Stimulated activated CD4-positive, alpha-beta T cell treated with anti-CD3 and anti-CD28 coated beads, Interleukin-1b, Interleukin-23, amount 100 ng/mL, for 48 hours (primary cell): ENCODE results near the gene TAF3.

Experiments used
- DNase-seq: peaks from one replicate; pipeline ENCODE4 v3.0.0-alpha.2; 2020

The TAF3 gene

GRCh38 chr10:7887174-7887816 lies 69.0 kb downstream of the TAF3 start:
- DNase-seq = no peak

GRCh38 chr10:7889947-7890542 lies 71.7 kb downstream of the TAF3 start:
- no peak for DNase-seq

GRCh38 chr10:7890781-7891180 lies 72.5 kb downstream of the TAF3 start:
- no peak for DNase-seq

GRCh38 chr10:7891634-7892033 lies 73.3 kb downstream of the TAF3 start:
- no peak for DNase-seq

- DNase-seq = no peak
Observed at GRCh38 chr10:7892146-7892545, 73.8 kb downstream of the TAF3 start.

GRCh38 chr10:7895699-7896090 lies 77.4 kb downstream of the TAF3 start:
- no peak for DNase-seq

- no peak for DNase-seq
Observed at GRCh38 chr10:7896297-7896696, 78.0 kb downstream of the TAF3 start.

- DNase-seq = no peak
Observed at GRCh38 chr10:7901256-7901655, 83.0 kb downstream of the TAF3 start.

GRCh38 chr10:7902413-7902812 lies 84.1 kb downstream of the TAF3 start:
- no peak for DNase-seq

- DNase-seq = no peak
Observed at GRCh38 chr10:7903851-7904250, 85.5 kb downstream of the TAF3 start.

GRCh38 chr10:7906128-7906527 lies 87.8 kb downstream of the TAF3 start:
- no peak for DNase-seq

- no peak for DNase-seq
Observed at GRCh38 chr10:7908541-7909210, 90.4 kb downstream of the TAF3 start.

- no peak for DNase-seq
Observed at GRCh38 chr10:7913126-7913872, 95.0 kb downstream of the TAF3 start.

- DNase-seq = no peak
Observed at GRCh38 chr10:7915923-7916536, 97.7 kb downstream of the TAF3 start.

- DNase-seq = no peak
Observed at GRCh38 chr10:7917736-7918135, 99.4 kb downstream of the TAF3 start.

GRCh38 chr10:7922707-7923106 lies 104.4 kb downstream of the TAF3 start:
- no peak for DNase-seq

GRCh38 chr10:7928536-7928935 lies 110.2 kb downstream of the TAF3 start:
- no peak for DNase-seq

GRCh38 chr10:7932301-7933036 lies 114.2 kb downstream of the TAF3 start:
- no peak for DNase-seq

- DNase-seq = no peak
Observed at GRCh38 chr10:7933262-7933661, 115.0 kb downstream of the TAF3 start.

- no peak for DNase-seq
Observed at GRCh38 chr10:7933757-7934156, 115.5 kb downstream of the TAF3 start.

GRCh38 chr10:7937315-7937945 lies 119.1 kb downstream of the TAF3 start:
- DNase-seq = no peak

GRCh38 chr10:7941576-7941975 lies 123.3 kb downstream of the TAF3 start:
- no peak for DNase-seq
